LNCAP (cell line): Measurements from ENCODE around the gene RPH3AL.

Experiments
- TF ChIP-seq, protein P1 (sequence below): fragments of 450-650 bp; IDR thresholded peaks from 2 replicates; pipeline ENCODE4 v1.5.1; 2017; ENCODE audit warnings: mild to moderate bottlenecking

The RPH3AL gene

DNA sequence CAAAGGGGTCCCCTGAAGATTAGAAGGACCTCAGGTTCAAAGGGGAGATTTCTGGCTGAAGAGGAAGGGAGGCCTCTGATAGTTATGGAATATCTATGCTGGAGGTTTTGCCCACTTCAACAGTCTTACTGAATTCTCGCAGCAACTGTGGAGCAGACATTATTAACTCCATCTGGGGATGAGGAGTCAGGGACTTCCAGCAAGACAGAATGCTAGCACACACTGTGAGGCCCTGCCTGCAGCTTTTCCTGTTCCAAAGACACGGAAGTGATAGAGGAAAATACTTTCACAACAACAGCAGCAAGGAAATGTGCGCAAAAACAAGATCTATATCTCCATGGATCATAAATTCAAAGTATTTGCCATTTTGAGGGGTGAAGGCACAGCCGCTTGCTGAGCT lies 72.8 kb downstream of the RPH3AL start:
- TF ChIP-seq, protein P1, sequence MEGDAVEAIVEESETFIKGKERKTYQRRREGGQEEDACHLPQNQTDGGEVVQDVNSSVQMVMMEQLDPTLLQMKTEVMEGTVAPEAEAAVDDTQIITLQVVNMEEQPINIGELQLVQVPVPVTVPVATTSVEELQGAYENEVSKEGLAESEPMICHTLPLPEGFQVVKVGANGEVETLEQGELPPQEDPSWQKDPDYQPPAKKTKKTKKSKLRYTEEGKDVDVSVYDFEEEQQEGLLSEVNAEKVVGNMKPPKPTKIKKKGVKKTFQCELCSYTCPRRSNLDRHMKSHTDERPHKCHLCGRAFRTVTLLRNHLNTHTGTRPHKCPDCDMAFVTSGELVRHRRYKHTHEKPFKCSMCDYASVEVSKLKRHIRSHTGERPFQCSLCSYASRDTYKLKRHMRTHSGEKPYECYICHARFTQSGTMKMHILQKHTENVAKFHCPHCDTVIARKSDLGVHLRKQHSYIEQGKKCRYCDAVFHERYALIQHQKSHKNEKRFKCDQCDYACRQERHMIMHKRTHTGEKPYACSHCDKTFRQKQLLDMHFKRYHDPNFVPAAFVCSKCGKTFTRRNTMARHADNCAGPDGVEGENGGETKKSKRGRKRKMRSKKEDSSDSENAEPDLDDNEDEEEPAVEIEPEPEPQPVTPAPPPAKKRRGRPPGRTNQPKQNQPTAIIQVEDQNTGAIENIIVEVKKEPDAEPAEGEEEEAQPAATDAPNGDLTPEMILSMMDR = no peak

DNA sequence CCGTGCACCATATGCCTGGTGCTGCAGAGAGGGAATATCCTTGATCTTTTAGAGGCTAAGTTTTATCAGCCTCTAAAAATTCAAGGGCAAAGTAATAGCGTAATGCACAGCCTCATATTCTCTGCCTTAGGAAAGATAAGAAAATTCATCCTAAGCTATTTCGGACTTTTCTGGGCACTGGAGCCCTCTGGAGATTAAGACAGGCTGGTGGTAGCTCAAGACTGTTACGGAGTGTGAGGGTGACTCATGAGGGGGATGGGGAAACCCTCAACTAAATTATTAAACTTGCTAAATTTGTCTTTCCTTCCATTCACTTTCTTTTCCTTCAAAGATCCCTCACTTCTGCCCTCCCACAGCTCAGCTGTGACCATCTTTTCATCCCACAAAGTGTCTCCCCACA lies 73.3 kb downstream of the RPH3AL start:
- TF ChIP-seq, protein P1 = no peak

DNA sequence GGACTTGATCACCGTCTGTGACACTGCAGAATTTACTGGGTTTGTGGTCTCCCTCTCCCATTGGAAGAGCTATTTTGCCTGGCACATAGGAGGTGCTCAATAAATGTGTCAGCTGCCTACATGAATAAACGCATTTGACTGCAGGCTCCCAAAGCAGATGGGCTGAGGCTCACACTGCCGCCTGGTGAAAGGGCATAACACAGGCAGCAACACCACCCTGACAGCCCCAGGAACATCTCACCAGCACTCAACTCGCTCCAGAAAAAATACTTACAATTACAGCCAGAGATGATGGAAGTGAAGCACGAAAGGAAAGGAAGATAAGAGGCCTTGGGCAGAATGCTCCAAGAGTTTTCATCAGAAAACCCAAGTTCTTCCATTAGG lies 73.9 kb downstream of the RPH3AL start:
- TF ChIP-seq, protein P1 = no peak

DNA sequence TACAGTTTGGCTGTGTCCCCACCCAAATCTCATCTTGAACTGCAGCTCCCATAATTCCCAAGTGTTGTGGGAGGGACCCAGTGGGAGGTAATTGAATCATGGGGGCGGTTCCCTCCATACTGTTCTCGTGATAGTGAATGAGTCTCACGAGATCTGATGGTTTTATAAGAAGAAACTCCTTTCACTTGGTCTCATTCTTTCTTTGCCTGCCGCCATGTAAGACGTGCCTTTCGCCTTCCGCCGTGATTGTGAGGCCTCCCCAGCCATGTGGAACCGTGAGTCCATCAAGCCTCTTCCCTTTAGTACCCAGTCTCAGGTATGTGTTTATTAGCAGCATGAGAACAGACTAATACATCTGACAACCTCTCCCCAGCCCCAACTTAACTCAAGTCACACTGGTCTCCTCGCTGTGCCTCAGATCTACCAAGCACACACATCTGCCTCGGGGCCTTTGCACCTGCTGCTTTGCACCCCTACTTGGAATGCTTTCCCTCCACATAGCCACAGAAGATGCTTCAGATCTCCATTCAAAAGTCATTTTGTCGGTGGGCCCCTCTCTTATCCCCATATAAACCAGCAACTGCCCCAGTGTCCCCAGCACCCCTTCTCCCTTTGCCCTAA lies 74.4 kb downstream of the RPH3AL start:
- TF ChIP-seq, protein P1 = no peak

DNA sequence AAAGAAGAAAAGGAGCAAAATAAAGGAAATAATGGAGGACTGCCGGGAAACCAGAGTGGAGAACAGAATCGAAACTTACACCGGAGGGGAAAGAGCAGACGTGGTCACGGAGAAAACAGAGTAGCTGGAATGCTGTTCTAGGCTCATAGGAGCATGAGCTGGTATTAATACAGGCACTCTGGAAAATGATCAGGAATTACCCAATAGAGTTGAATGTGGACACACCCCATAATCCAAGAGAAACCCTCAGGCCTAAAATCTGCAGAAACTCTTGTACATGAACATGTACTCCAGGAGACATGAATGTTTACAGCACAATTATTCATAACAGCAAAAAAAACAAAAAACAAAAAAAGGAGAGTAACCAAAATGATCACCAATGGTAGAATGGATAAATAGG lies 77.7 kb downstream of the RPH3AL start:
- TF ChIP-seq, protein P1 = no peak

DNA sequence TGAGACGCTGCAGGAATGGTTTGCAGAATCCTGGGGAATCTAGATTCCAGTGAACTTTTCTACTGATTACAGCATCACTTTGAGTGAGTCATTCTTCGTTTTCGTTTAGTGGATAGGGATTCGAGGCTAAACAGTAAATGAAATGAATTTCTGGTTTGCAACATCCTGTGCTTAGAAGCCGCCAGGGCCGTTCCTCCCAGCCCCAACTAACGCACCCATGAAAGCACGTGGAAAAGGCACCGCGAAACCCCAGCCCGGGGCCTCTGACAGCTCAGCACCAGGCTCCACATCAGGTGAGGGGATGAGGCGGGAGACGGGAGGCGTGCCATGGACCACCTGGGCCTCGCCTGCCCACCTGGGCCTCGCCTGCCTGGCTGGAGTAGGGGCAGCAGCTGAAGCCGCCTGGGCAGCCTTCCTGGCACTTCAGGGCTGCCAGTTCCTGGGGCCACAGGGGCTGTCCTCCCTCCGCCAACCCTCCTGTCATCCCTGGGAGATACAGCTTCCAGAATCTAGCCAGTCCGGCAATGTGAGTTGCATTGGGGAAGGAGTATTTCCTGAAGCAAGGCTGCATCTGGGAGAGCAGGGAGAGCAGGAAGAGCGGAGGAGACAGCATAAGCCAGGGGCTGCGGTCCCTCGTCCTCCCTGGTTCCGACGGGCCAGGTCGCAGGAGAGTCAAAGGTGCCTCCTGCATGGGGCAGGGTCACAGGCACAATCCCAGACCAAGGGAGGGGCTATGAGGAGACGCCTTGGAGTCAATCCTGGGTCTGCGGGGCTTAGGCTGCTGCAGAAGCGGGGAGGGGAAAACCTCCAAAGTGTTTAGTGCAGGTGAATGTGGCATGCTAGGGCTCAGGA lies 78.4 kb downstream of the RPH3AL start:
- TF ChIP-seq, protein P1 = no peak

DNA sequence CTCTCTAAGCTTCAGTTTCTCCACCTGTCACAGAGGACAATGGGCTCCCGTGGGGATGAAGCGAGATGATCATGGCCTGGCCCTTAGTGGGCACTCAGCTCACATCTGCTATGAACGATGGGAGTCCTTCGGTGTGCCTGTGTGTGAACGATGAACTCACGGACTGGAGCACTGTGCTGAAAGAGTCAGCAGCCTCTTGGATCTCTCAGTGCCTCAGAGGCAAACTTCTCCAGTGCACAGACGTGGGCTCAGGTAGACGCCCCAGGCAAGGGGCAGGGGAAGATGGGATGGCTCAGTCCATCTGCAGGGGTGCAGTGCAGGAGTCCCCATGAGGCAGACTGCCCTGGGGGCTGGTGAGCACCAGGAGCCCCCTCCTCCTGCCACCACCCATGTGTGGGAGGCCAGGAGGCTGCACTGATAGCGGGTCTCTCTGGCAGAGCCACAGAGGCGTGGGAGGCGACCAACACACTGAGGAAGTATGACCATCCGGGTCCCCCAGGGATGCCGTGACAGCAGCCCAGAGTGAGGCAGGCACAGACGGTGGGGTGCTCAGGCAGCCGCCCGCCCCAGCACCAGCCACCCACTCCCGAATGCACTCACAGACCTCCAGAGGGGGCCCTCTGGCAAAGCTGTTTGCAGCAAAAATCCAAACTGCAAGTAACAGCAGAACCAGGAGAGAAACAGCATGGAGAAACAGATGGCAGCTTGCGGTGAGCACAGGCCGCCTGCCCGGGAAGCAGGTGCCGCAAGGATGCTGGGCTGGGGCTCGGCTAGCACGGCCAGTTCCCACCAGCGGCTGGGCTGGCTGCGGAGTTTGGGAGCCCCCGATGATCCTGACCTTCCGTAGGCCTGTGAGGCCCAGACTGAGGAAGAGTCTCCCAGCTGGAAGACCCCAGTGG lies 82.7 kb downstream of the RPH3AL start:
- TF ChIP-seq, protein P1 = no peak
